ENCODE measurements around the gene CYTL1. TPM values are rescaled to one million over a fixed set of nuclear protein-coding genes. Genes with fewer than 3 reads are reported as not detected.

The CYTL1 gene
- total RNA-seq, 1 experiment from 2014 or later = not detected

- Histone ChIP-seq H3F3A (ENCODE audit: low read length, unreplicated experiment) (no peaks in the 10 kb centered on the region), H3K4me1 (ENCODE audit: insufficient read depth, low read length) (0 out of 2 replicates have a peak, but pooled peaks cover 3% of the 10 kb centered on the region), H3K4me2 (ENCODE audit: low read length) (no peak overlapping the region), H3K9ac (ENCODE audit: low read length) (no peak overlapping the region), H3K36me3 (ENCODE audit: low read depth, low read length) (no peaks in the 10 kb centered on the region), H3K4me3 (ENCODE audit: low read length) (no peak overlapping the region), H3K79me2 (ENCODE audit: low read length) (no peaks in the 10 kb centered on the region), H3K9me2 (replicated peaks; ENCODE audit: low read length) (no peaks in the 10 kb centered on the region), H3K9me3 (ENCODE audit: low read length) (no peaks in the 10 kb centered on the region), H4K20me1 (ENCODE audit: low read length) (no peaks in the 10 kb centered on the region), H3K27ac (ENCODE audit: low read length) (no peak overlapping the region), H2AFZ (ENCODE audit: low read length) (no peak overlapping the region), H3K27me3 (ENCODE audit: low read length) (peaks cover 54% of the 10 kb centered on the region)
- ATAC-seq = no peak
- ChIA-PET CTCF (no interaction called here), POLR2A (ENCODE audit: unreplicated experiment) (no interaction called here)
- TF ChIP-seq EZH2 (IDR thresholded peaks at IDR 0.05; ENCODE audit: low read length, unreplicated experiment) (no peak), CTCF (conservative IDR thresholded peaks at IDR 0.05; ENCODE audit: low read depth, low read length) (no peak), EZH2phosphoT487 (IDR thresholded peaks at IDR 0.05; ENCODE audit: borderline replicate concordance, low read length) (no peak)
- no peak for DNase-seq
- intact Hi-C loops (cut with micrococcal nuclease) = no loop called here
- no TSS peak for BruUV-seq (replicated peaks)
Measured at GRCh38 chr4:5012958-5013357, 6.3 kb downstream of the CYTL1 start.

GRCh38 chr4:5012244-5012898, 6.9 kb downstream of the CYTL1 start:
- BruUV-seq (replicated peaks) = no TSS peak
- DNase-seq = no peak
- no peak overlapping the region for H3K4me3 ChIP-seq (ENCODE audit: low read length)
- ChIA-PET POLR2A (ENCODE audit: unreplicated experiment) (no interaction called here), CTCF (no interaction called here)
- TF ChIP-seq EZH2 (IDR thresholded peaks at IDR 0.05; ENCODE audit: low read length, unreplicated experiment) (no peak), EZH2phosphoT487 (IDR thresholded peaks at IDR 0.05; ENCODE audit: borderline replicate concordance, low read length) (no peak), CTCF (conservative IDR thresholded peaks at IDR 0.05; ENCODE audit: low read depth, low read length) (no peak)
- no peaks in the 10 kb centered on the region for H3K9me2 ChIP-seq (replicated peaks; ENCODE audit: low read length)
- H3K36me3 ChIP-seq (ENCODE audit: low read depth, low read length) = no peaks in the 10 kb centered on the region
- H3K27ac ChIP-seq (ENCODE audit: low read length) = no peak overlapping the region
- no peaks in the 10 kb centered on the region for H3K4me1 ChIP-seq (ENCODE audit: insufficient read depth, low read length)
- H4K20me1 ChIP-seq (ENCODE audit: low read length) = no peaks in the 10 kb centered on the region
- H3K4me2 ChIP-seq (ENCODE audit: low read length) = no peak overlapping the region
- H3K9ac ChIP-seq (ENCODE audit: low read length) = no peak overlapping the region
- no peaks in the 10 kb centered on the region for H3K79me2 ChIP-seq (ENCODE audit: low read length)
- intact Hi-C loops (cut with micrococcal nuclease) = no loop called here
- H3F3A ChIP-seq (ENCODE audit: low read length, unreplicated experiment) = no peaks in the 10 kb centered on the region
- no peak overlapping the region for H2AFZ ChIP-seq (ENCODE audit: low read length)
- no peak for ATAC-seq
- peaks cover 54% of the 10 kb centered on the region for H3K27me3 ChIP-seq (ENCODE audit: low read length)
- H3K9me3 ChIP-seq (ENCODE audit: low read length) = no peaks in the 10 kb centered on the region

DNA sequence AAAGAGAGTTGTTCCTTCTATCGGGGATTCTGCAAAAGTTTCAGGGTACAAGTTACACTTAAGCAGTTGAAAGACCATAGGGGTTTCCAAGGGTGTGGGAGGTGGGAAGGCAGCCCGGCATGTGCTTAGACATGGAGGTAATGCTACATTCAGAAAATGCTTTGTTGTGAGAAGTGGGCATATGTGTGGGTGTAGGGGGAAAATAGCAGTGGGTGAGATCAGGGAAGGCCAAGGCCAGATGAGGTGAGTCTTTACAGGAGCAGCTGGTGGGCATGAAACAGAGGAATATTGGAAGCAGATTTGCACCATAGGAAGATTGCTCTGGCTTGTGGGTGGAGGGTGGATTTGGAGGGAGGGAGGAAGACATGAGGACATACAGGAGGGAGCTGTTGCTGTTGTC, 8.3 kb downstream of the CYTL1 start:
- CTCF ChIA-PET = no interaction called here
- Histone ChIP-seq H3K79me2 (ENCODE audit: low read length) (no peaks in the 10 kb centered on the region), H3K4me2 (ENCODE audit: low read length) (no peak overlapping the region), H3K4me1 (ENCODE audit: insufficient read depth, low read length) (no peaks in the 10 kb centered on the region), H3K4me3 (ENCODE audit: low read length) (no peak overlapping the region), H3F3A (ENCODE audit: low read length, unreplicated experiment) (no peaks in the 10 kb centered on the region), H3K9ac (ENCODE audit: low read length) (no peak overlapping the region), H3K36me3 (ENCODE audit: low read depth, low read length) (no peaks in the 10 kb centered on the region), H2AFZ (ENCODE audit: low read length) (no peak overlapping the region), H3K9me3 (ENCODE audit: low read length) (no peaks in the 10 kb centered on the region), H3K27me3 (ENCODE audit: low read length) (peaks cover 63% of the 10 kb centered on the region), H3K9me2 (replicated peaks; ENCODE audit: low read length) (no peaks in the 10 kb centered on the region), H4K20me1 (ENCODE audit: low read length) (no peaks in the 10 kb centered on the region), H3K27ac (ENCODE audit: low read length) (no peak overlapping the region)
- intact Hi-C loops (cut with micrococcal nuclease) = no loop called here
- TF ChIP-seq CTCF (conservative IDR thresholded peaks at IDR 0.05; ENCODE audit: low read depth, low read length) (no peak), EZH2 (IDR thresholded peaks at IDR 0.05; ENCODE audit: low read length, unreplicated experiment) (no peak), EZH2phosphoT487 (IDR thresholded peaks at IDR 0.05; ENCODE audit: borderline replicate concordance, low read length) (no peak)
- no TSS peak for BruUV-seq (replicated peaks)
- DNase-seq (no peak), ATAC-seq (no peak)
- POLR2A ChIA-PET (ENCODE audit: unreplicated experiment) = no interaction called here

Data from PC-3 (cell line).